ENCODE measurements around the gene WDR54. TPM values are rescaled to one million over a fixed set of nuclear protein-coding genes. Genes with fewer than 3 reads are reported as not detected.

WDR54 gene
- polyA plus RNA-seq, 2 of the 4 experiments (the other 2 are of a cell fraction): 47.4 to 62.5 TPM

- TF ChIP-seq FOSB (CRISPR knock-in tag; IDR thresholded peaks at IDR 0.05) (no peak), PHF8 (IDR thresholded peaks at IDR 0.05; ENCODE audit: borderline replicate concordance, low read depth) (no peak; the same call in 1 of the 2 replicates), HOXB5 (CRISPR knock-in tag; IDR thresholded peaks at IDR 0.05) (peak; percentile 71; the same call in 1 of the 2 replicates), MAZ (IDR thresholded peaks at IDR 0.05; ENCODE audit: borderline replicate concordance, low read depth, low read length) (peak; percentile 58; the same call in 1 of the 2 replicates), CHD2 (IDR thresholded peaks at IDR 0.05; ENCODE audit: low read length, partially characterized antibody) (peak; percentile 68), REST (IDR thresholded peaks at IDR 0.05) (no peak), PBX3 (IDR thresholded peaks at IDR 0.05) (peak; percentile 65; the same call in 1 of the 2 replicates), NPAS2 (CRISPR knock-in tag; IDR thresholded peaks at IDR 0.05; ENCODE audit: borderline replicate concordance) (no peak), ESRRA (IDR thresholded peaks at IDR 0.05; ENCODE audit: borderline replicate concordance, low read length) (0 out of 2 replicates have a peak, but pooled peaks have one; percentile 41), EHF (CRISPR knock-in tag; IDR thresholded peaks at IDR 0.05) (no peak), JUNB (IDR thresholded peaks at IDR 0.05) (no peak), RAD21 (conservative IDR thresholded peaks at IDR 0.05 in 1 of 2, IDR thresholded peaks at IDR 0.05 in 1 of 2) (peak in 1 of 2 experiments; percentile 39; a peak in 3 of 5 replicates), CEBPB (IDR thresholded peaks at IDR 0.05) (peak in 1 of 2 experiments; percentile 54; a peak in 1 of 4 replicates), POLR2AphosphoS2 (conservative IDR thresholded peaks at IDR 0.05; ENCODE audit: low read length) (no peak), NR3C1 (IDR thresholded peaks at IDR 0.05) (no peak), SMC3 (IDR thresholded peaks at IDR 0.05) (peak; percentile 44), SREBF2 (IDR thresholded peaks at IDR 0.05) (no peak), HOXB13 (CRISPR knock-in tag; IDR thresholded peaks at IDR 0.05; ENCODE audit: low read depth) (no peak), HOXA7 (CRISPR knock-in tag; IDR thresholded peaks at IDR 0.05) (no peak), RFX5 (IDR thresholded peaks at IDR 0.05) (peak; percentile 25; the same call in 1 of the 2 replicates), HES2 (IDR thresholded peaks at IDR 0.05) (no peak), ATOH8 (CRISPR knock-in tag; IDR thresholded peaks at IDR 0.05; ENCODE audit: low read depth) (no peak; the same call in 1 of the 2 replicates), ZC3H11A (IDR thresholded peaks at IDR 0.05) (peak; percentile 38; the same call in 1 of the 2 replicates)
These were observed 33.4 kb downstream of the WDR54 start, which contains the start of gene INO80B (continued) for GRCh38 chr2:74454654-74455511.

Data from A549 (cell line).